ENCODE results near the gene PRSS16.

Gene PRSS16

GRCh38 chr6:27286141-27286540 is 38.6 kb downstream of the PRSS16 start:
- DNase-seq = no peak

- no peak for DNase-seq
These were observed 40.2 kb downstream of the PRSS16 start for GRCh38 chr6:27287751-27288135.

GRCh38 chr6:27288136-27289044 is 40.9 kb downstream of the PRSS16 start:
- no peak for DNase-seq

- DNase-seq = no peak
These were observed 42.8 kb downstream of the PRSS16 start for GRCh38 chr6:27290065-27290849.

- no peak for DNase-seq
These were observed 43.3 kb downstream of the PRSS16 start for GRCh38 chr6:27290850-27291208.

GRCh38 chr6:27293436-27294098 is 46.1 kb downstream of the PRSS16 start:
- no peak for DNase-seq

GRCh38 chr6:27294409-27294808 is 46.9 kb downstream of the PRSS16 start:
- no peak for DNase-seq

- DNase-seq = no peak
These were observed 48.0 kb downstream of the PRSS16 start for GRCh38 chr6:27295301-27296079.

GRCh38 chr6:27296106-27296783 is 48.7 kb downstream of the PRSS16 start:
- DNase-seq = no peak

GRCh38 chr6:27297484-27297856 is 50.0 kb downstream of the PRSS16 start:
- DNase-seq = no peak

- DNase-seq = no peak
These were observed 50.6 kb downstream of the PRSS16 start for GRCh38 chr6:27297857-27298730.

- DNase-seq = no peak
These were observed 56.2 kb downstream of the PRSS16 start for GRCh38 chr6:27303613-27304272.
